PC-9 (cell line): ENCODE data around the gene GALNT10. TPM values are rescaled to one million over a fixed set of nuclear protein-coding genes. Genes with fewer than 3 reads are reported as not detected.

ENCODE experiments used
- BruUV-seq: library from RNA; stranded (reverse); fragments of 400-500 nt; replicated peaks from 2 replicates; lab custom pipeline; 2021; lab: Mats Ljungman, UMichigan
- CTCF ChIA-PET: fragments of 300-600 bp; sonication (Branson Sonifier 250); formaldehyde crosslinking; loops from one replicate; lab custom pipeline; 2022; ENCODE audit warnings: antibody characterized with exemption; lab: Charles Lee
- POLR2A ChIA-PET: fragments of 300-600 bp; sonication (Branson Sonifier 250); formaldehyde crosslinking; loops from one replicate; lab custom pipeline; 2022; ENCODE audit warnings: antibody characterized with exemption; ENCODE audit not compliant: unreplicated experiment; lab: Charles Lee
- DNase-seq, 2 experiments: peaks; one replicate each; pipeline versions ENCODE4 v3.0.0 to v3.0.0-alpha.2; 2015 to 2022; ENCODE audit warnings: mixed read lengths in 1 of 2
- H2AFZ ChIP-seq: fragments of 200-600 bp; sonication (generic); 2 replicates; pipeline ENCODE4 v1.8.1; 2017; ENCODE audit warnings: antibody characterized with exemption
- H3F3A ChIP-seq: fragments of 200-600 bp; sonication (generic); 2 replicates; pipeline ENCODE4 v1.8.1; 2017; ENCODE audit warnings: antibody characterized with exemption, mild to moderate bottlenecking, low read depth; ENCODE audit not compliant: insufficient read depth
- H3K27ac ChIP-seq: fragments of 200-600 bp; sonication (generic); 2 replicates; pipeline ENCODE4 v1.6.1; 2016; ENCODE audit warnings: mixed run types
- H3K27me3 ChIP-seq: fragments of 200-600 bp; sonication (generic); 2 replicates; pipeline ENCODE4 v1.6.1; 2016; ENCODE audit warnings: low read depth, mixed run types; ENCODE audit not compliant: insufficient read depth
- H3K36me3 ChIP-seq: fragments of 200-600 bp; sonication (generic); 2 replicates; pipeline ENCODE4 v1.6.1; 2016; ENCODE audit warnings: low read depth, mixed run types
- H3K4me1 ChIP-seq: fragments of 200-600 bp; sonication (generic); replicated peaks from 2 replicates; pipeline ENCODE4 v1.6.1; 2016; ENCODE audit warnings: mixed run types; ENCODE audit not compliant: insufficient read depth
- H3K4me2 ChIP-seq: fragments of 200-600 bp; sonication (generic); 2 replicates; pipeline ENCODE4 v1.6.1; 2017; ENCODE audit warnings: mixed run types
- H3K4me3 ChIP-seq: fragments of 200-600 bp; sonication (generic); 2 replicates; pipeline ENCODE4 v1.6.1; 2016; ENCODE audit warnings: mixed run types
- H3K79me2 ChIP-seq: fragments of 200-600 bp; sonication (generic); 2 replicates; pipeline ENCODE4 v1.6.1; 2017; ENCODE audit warnings: low read depth, mixed run types
- H3K9me2 ChIP-seq: fragments of 200-600 bp; sonication (generic); 2 replicates; pipeline ENCODE4 v1.8.1; 2017; ENCODE audit warnings: mild to moderate bottlenecking; ENCODE audit not compliant: insufficient read depth
- H3K9me3 ChIP-seq: fragments of 200-600 bp; sonication (generic); 2 replicates; pipeline ENCODE4 v1.8.1; 2016; ENCODE audit warnings: low read depth; ENCODE audit not compliant: insufficient read depth
- H4K20me1 ChIP-seq: fragments of 200-600 bp; sonication (generic); 2 replicates; pipeline ENCODE4 v1.8.1; 2017; ENCODE audit not compliant: insufficient read depth
- CTCF ChIP-seq: fragments of 200-600 bp; sonication (generic); conservative IDR thresholded peaks from 2 replicates; pipeline ENCODE4 v1.6.1; 2017; ENCODE audit warnings: mixed run types, antibody characterized with exemption, mild to moderate bottlenecking, moderate library complexity
- EZH2 ChIP-seq: fragments of 200-600 bp; sonication (generic); IDR thresholded peaks from 2 replicates; pipeline ENCODE4 v1.8.0; 2017; ENCODE audit warnings: antibody characterized with exemption, low read depth
- intact Hi-C: fragments of 100-400 bp; cut with micrococcal nuclease; formaldehyde crosslinking; loops from one replicate; pipeline ENCODE4 v1.10.0; 2022; ENCODE audit not compliant: unreplicated experiment
- total RNA-seq: library from RNA; stranded (reverse); gene quantifications from 2 replicates; pipeline ENCODE4 v1.2.3, GENCODE V29; 2021

The GALNT10 gene
- total RNA-seq, 1 experiment from 2014 or later = 101 TPM

- Histone ChIP-seq H3K4me3 (no peak overlapping the region), H3K4me1 (peaks cover 4% of the 10 kb centered on the region; the same call in 1 of the 2 replicates), H2AFZ (no peak overlapping the region), H3F3A (no peaks in the 10 kb centered on the region), H3K9me3 (no peaks in the 10 kb centered on the region), H4K20me1 (no peaks in the 10 kb centered on the region), H3K36me3 (0 out of 2 replicates have a peak, but pooled peaks cover 7% of the 10 kb centered on the region), H3K9me2 (no peaks in the 10 kb centered on the region), H3K79me2 (no peaks in the 10 kb centered on the region; the same call in 1 of the 2 replicates), H3K4me2 (no peak overlapping the region), H3K27me3 (no peaks in the 10 kb centered on the region), H3K27ac (no peak overlapping the region)
- TF ChIP-seq CTCF = no peak
- TF ChIP-seq EZH2 = no peak
- BruUV-seq = no TSS peak
- intact Hi-C loops = no loop called here
- ChIA-PET CTCF (no interaction called here), POLR2A (no interaction called here)
- no peak for DNase-seq
Observed at GRCh38 chr5:154376481-154376880, 185.9 kb downstream of the GALNT10 start.

DNA sequence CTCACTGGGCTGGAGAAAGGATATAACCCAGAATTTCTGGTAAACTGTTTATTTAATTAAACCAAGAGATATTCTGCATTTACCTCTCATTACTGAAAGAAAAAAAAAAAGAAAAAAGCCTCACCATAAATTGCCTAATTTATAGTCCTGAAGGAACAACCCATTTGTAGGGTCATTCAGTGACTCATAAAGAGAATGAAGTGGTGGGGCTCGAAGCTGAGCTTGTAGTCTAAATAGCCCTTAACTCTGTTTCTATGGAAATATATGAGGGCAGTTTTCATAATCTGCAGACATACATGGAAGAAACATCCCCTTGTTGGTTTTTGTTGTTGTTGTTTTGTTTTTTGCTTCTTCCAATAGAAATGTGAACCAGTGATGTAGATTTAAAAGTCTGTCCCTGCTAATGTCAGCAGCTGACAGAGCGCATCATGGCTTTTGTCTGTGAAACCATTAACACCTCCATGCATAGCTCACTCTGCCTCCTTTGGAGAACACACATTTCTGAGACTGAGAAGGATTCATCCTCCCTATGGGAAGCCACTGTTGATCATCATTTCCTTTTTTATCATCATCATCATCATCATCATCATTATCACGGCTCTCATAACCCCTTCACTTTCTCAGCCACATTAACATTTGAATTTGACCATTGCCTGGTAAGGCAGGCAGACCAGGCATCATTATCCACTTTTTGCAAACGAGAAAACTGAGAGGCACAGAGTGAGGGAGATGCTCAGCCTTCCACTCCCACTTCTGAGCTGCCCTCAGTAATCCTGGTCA is 187.4 kb downstream of the GALNT10 start:
- Histone ChIP-seq H2AFZ (no peak overlapping the region), H4K20me1 (no peaks in the 10 kb centered on the region), H3K9me2 (no peaks in the 10 kb centered on the region), H3K4me3 (no peak overlapping the region), H3K27me3 (no peaks in the 10 kb centered on the region), H3K27ac (no peak overlapping the region), H3F3A (no peaks in the 10 kb centered on the region), H3K9me3 (no peaks in the 10 kb centered on the region), H3K4me1 (no peaks in the 10 kb centered on the region), H3K79me2 (no peaks in the 10 kb centered on the region), H3K36me3 (peaks cover 11% of the 10 kb centered on the region), H3K4me2 (no peak overlapping the region)
- intact Hi-C loops = no loop called here
- ChIA-PET CTCF (no interaction called here), POLR2A (no interaction called here)
- BruUV-seq = no TSS peak
- DNase-seq = no peak
- no peak for TF ChIP-seq CTCF
- no peak for TF ChIP-seq EZH2

DNA sequence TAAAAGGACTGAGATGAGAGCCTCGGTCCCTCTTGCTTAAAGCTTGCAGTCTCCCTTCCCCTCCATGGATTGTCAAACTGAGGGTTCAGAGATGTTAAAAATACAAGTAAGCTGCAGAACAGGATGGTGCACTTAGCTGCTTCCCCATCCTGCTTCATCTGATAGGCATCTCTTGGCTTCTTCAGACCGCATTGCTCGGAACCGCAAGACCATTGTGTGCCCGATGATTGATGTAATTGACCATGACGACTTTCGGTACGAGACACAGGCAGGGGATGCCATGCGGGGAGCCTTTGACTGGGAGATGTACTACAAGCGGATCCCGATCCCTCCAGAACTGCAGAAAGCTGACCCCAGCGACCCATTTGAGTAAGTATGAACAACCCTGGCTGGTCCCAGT is 189.7 kb downstream of the GALNT10 start:
- DNase-seq = no peak
- intact Hi-C loops = no loop called here
- Histone ChIP-seq H3K9me3 (no peaks in the 10 kb centered on the region), H3K27me3 (no peaks in the 10 kb centered on the region), H3K27ac (no peak overlapping the region), H3K4me2 (no peak overlapping the region), H3K36me3 (peaks cover 15% of the 10 kb centered on the region), H3F3A (no peaks in the 10 kb centered on the region), H4K20me1 (no peaks in the 10 kb centered on the region), H3K4me3 (no peak overlapping the region), H3K9me2 (no peaks in the 10 kb centered on the region), H2AFZ (no peak overlapping the region), H3K4me1 (no peaks in the 10 kb centered on the region), H3K79me2 (no peaks in the 10 kb centered on the region)
- no peak for TF ChIP-seq EZH2
- ChIA-PET POLR2A (no interaction called here), CTCF (interaction anchor here (0.6 kb wide), 1 partner anchor 482 kb away, joined by 4 read pairs; no protein-coding TSS in a partner anchor)
- BruUV-seq = no TSS peak
